Right lobe of liver (tissue), 4 donors: ENCODE data around the gene DMRT1.

Experiments
- CTCF ChIP-seq, 4 donors: fragments of 200-600 bp in 3 of 4; fragments of 450-650 bp in 1 of 4; IDR thresholded peaks; one replicate each; pipeline versions ENCODE4 v1.5.1 to v1.8.0; 2016 to 2022; ENCODE audit warnings: antibody characterized with exemption in 4 of 4, mild to moderate bottlenecking in 2 of 4
- POLR2A ChIP-seq: fragments of 450-650 bp; IDR thresholded peaks from one replicate; pipeline ENCODE4 v1.6.1; 2017; ENCODE audit warnings: antibody characterized with exemption, mild to moderate bottlenecking
- donor health status: DM: no; HTN: no; CAD: no.
- donor health status: DM: no; HTN: no; CAD: no.
- donor health status: DM: no; HTN: yes; CAD: no.

GRCh38 chr9:922731-923130, 81.2 kb downstream of the DMRT1 start:
- no peak for TF ChIP-seq CTCF (IDR thresholded peaks at IDR 0.05)
- no peak for TF ChIP-seq POLR2A
